ENCODE results near the gene HSPA2.
"Not testable (repeated sequence)": the region's sequence is repeated elsewhere in the genome, so short reads cannot be mapped to it uniquely, and the experiment has no call there.

Gene HSPA2

GRCh38 chr14:64563696-64564095 lies 23.2 kb downstream of the HSPA2 start:
- DNase-seq: no peak

- DNase-seq: no peak
Measured at GRCh38 chr14:64566651-64567122, 26.1 kb downstream of the HSPA2 start.

- DNase-seq: no peak
Measured at GRCh38 chr14:64569138-64569631, 28.6 kb downstream of the HSPA2 start.

- DNase-seq: not testable (repeated sequence)
Measured at GRCh38 chr14:64569646-64570045, 29.1 kb downstream of the HSPA2 start.

- no peak for DNase-seq
Measured at GRCh38 chr14:64572386-64573104, 32.0 kb downstream of the HSPA2 start.

GRCh38 chr14:64573109-64573508 lies 32.6 kb downstream of the HSPA2 start:
- DNase-seq: no peak

DNA sequence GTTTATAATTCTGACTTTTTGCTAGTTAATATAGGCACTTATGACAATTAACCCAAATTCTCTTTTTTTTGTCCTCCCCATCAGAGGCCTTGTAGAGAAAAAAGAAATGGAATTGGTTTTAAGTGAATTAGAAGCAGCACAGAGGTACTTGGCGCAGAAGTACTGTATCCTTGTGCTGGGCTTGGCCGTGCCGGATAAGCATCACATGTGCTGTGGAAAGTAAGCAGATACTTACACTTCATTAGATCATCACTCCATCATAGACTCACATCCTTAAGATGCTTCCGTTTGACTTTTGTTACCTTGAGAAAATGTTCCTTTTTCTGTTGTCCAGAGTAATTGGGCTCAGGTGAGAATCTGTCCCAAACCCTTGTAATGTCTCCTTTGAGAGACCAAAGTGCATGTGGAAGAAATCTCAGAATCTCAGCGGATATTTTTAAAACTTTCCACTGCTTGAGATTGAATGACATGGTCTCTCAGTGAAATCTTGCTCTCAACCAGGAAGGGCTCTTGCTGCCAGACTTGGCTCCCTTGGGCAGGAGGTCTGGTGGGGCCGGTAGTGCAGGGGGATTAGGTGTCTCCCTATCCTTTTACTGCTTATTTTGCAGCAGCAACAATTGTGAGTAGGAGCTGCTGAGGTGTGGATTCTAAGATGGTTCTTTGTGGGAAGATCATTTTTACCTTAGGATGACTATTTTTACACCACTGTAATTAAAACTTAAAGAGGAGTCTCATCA lies 34.0 kb downstream of the HSPA2 start:
- DNase-seq: no peak

- no peak for DNase-seq
Measured at GRCh38 chr14:64577211-64577610, 36.7 kb downstream of the HSPA2 start.

DNA sequence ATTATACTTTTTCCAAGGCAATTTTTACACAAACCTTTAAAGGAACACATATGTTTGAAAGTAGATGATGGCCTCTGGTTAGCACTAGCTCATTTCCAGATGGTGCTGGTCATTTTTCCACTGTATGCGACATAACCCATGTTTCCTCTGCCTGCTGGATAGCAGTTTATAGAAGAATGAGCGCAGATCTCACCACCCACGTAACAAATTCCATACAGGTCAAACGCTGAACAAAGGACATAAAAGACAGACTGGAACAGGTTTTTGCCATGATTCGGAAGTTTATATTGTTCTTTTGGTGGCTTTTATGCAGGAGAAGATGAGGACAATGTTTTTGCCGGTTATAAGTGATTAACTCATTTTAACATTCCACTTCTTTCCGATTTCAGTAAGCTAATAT lies 39.9 kb downstream of the HSPA2 start:
- no peak for DNase-seq

DNA sequence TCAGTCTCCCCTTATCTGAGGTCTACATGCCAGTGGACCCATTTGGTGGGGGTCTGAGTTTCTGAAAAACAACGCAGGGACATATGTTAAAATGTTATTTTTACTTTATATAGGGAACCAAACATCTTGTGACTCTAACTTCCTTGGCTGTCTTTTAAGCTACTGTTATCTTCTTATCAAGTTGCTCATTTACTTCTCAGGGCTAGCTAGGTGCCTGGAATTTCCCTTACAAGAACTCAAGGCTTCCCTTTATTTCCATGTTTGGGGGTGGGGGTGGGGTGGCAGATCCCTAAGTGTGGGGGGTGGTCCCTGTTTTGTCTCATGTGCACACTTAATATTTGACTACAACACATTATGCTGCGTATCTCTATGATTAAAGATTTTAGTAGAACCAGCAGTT lies 40.8 kb downstream of the HSPA2 start:
- DNase-seq: no peak

DNA sequence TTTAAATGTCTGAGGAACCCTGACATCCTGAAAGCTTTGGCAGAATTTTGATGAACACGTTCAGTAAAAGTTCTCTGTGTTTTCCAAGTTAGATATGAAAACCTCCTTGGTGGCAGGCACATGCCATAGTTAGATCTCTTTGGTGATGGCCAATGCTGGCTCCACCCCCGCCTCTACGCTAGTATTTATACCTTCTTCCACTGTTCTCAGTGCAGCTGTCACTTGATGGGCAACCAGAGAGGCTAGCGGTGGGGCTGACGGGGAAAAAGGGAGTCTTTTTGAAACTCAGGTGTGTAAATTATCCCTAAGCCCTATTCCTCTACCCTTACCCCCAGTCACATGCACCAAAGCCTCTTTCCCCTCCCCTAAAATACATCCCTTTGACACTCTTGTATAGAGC lies 41.3 kb downstream of the HSPA2 start:
- no peak for DNase-seq

DNA sequence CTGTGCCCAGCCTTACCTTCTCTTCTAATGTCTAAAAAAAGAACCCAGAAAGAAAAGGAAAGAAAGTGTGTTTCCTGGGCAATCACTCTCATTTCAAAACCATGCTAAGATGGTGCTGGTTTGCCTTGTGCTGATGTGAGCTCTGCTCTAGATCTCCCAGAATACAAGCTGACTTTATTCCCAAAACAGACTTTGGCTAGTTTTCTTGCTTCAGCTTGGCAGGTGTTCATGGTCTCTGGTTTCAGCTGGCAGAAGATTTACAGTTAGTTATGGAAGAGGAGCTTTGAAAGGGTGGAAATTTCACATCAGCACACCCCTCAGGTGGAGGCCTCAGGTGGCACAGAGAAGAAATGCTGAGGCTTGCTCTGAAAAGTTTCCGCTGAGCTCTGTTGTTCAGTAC lies 43.6 kb downstream of the HSPA2 start:
- DNase-seq: no peak

- no peak for DNase-seq
Measured at GRCh38 chr14:64591809-64592208, 51.3 kb downstream of the HSPA2 start.

Data from NCI-H748 treated with DMSO at 0.1 percent for 48 hours (cell line).